Skeletal muscle satellite cell (primary cell): ENCODE results near the gene CD109.
"Not testable (repeated sequence)": the region's sequence is repeated elsewhere in the genome, so short reads cannot be mapped to it uniquely, and the experiment has no call there.

Source experiments
- H3K27me3 ChIP-seq: 2 replicates; pipeline ENCODE4 v1.7.0; 2013; ENCODE audit warnings: low read length; ENCODE audit not compliant: control insufficient read depth, insufficient read depth
- H3K36me3 ChIP-seq: 2 replicates; pipeline ENCODE4 v1.7.0; 2013; ENCODE audit warnings: mild to moderate bottlenecking, control low read depth, low read length; ENCODE audit not compliant: insufficient read depth
- H3K4me1 ChIP-seq: 2 replicates; pipeline ENCODE4 v1.7.0; 2013; ENCODE audit warnings: low read length; ENCODE audit not compliant: control insufficient read depth, insufficient read depth
- H3K4me2 ChIP-seq: 2 replicates; pipeline ENCODE4 v1.7.0; 2013; ENCODE audit warnings: mild to moderate bottlenecking, low read length
- H3K4me3 ChIP-seq: 2 replicates; pipeline ENCODE4 v1.7.0; 2013; ENCODE audit warnings: low read length
- H3K9ac ChIP-seq: 2 replicates; pipeline ENCODE4 v1.7.0; 2013; ENCODE audit warnings: mild to moderate bottlenecking, low read depth, low read length, moderate library complexity
- H3K9me3 ChIP-seq: replicated peaks from 2 replicates; pipeline ENCODE4 v1.7.0; 2013; ENCODE audit warnings: mild to moderate bottlenecking, control low read depth, low read length

The CD109 gene

DNA sequence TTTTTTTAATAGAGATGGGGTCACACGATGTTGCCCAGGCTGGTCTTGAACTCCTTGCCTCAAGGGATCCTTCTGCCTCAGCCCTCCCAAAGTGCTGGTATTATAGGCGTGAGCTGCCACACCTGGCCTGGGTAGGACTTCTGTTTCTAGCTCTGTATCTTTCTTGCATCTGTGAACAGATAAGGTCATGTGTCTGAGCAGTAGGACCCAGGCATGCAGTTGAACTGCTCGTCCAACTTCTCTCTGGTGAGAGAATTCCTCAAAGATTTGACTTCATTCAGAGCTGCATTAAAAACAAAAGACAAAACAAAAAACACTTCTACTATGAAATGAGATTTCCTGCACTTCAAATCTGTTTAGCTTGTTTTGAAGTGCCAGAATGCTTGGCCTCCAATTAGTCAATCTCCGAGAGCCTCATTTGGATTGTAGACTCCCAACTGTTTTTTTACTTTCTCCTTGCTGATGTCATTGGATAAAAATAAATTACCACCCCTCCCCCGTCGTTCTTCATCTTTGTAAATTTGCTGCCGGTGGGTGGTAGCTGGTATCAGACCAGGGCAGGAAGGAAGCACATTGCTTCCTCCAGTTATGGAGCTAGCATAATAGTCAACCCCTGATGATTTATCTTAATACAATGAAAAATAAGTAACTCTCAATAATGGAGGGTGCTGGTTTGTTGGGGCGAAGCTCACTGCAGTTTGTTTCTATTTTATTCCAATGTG lies 17.6 kb downstream of the CD109 start:
- H3K4me2 ChIP-seq, result no peak overlapping the region
- no peak overlapping the region for H3K9ac ChIP-seq
- H3K36me3 ChIP-seq, result no peaks in the 10 kb centered on the region
- H3K9me3 ChIP-seq, result no peaks in the 10 kb centered on the region
- H3K27me3 ChIP-seq, result no peaks in the 10 kb centered on the region
- H3K4me1 ChIP-seq, result peaks cover 20% of the 10 kb centered on the region
- no peak overlapping the region for H3K4me3 ChIP-seq

DNA sequence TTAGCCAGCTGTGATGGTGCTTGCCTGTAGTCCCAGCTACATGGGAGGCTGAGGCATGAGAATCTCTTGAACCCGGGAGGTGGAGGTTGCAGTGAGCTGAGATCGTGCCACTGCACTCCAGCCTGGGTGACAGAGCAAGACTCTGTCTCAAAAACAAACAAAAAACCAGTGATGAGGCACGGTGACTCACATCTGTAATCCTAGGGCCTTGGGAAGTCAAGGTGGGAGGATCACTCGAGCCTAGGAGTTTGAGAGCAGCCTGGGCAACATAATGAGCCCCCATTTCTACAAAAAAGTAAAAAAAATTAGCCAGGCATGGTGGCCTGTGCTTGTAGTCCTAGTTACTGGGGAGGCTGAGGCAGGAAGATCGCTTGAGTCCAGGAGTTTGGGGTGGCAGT lies 19.1 kb downstream of the CD109 start:
- peaks cover 20% of the 10 kb centered on the region for H3K4me1 ChIP-seq
- not testable (repeated sequence) for H3K9me3 ChIP-seq, H3K4me3 ChIP-seq, H3K36me3 ChIP-seq, H3K9ac ChIP-seq, H3K4me2 ChIP-seq, H3K27me3 ChIP-seq

DNA sequence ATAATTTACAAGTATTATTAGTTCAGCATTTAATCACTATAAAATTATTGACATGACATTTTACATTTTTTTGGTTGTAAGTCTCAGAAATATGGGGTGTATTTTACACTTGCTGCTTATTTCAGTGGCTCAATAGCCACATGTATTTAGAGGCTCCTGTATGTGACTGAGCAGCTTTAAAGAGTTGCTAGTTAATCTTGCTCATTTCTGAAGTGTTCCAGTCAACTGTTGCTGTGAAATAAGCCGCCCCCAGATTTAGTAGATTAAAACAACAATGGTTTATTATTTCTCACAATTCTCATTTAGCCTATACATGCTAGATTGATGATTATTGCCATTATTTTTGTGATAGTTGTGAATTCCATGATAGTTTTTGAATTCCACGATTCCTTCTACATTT lies 23.0 kb downstream of the CD109 start:
- H3K36me3 ChIP-seq, result no peaks in the 10 kb centered on the region
- no peak overlapping the region for H3K9ac ChIP-seq
- no peaks in the 10 kb centered on the region for H3K27me3 ChIP-seq
- no peak overlapping the region for H3K4me3 ChIP-seq
- H3K4me1 ChIP-seq, result peaks cover 30% of the 10 kb centered on the region
- no peak overlapping the region for H3K4me2 ChIP-seq
- no peaks in the 10 kb centered on the region for H3K9me3 ChIP-seq

DNA sequence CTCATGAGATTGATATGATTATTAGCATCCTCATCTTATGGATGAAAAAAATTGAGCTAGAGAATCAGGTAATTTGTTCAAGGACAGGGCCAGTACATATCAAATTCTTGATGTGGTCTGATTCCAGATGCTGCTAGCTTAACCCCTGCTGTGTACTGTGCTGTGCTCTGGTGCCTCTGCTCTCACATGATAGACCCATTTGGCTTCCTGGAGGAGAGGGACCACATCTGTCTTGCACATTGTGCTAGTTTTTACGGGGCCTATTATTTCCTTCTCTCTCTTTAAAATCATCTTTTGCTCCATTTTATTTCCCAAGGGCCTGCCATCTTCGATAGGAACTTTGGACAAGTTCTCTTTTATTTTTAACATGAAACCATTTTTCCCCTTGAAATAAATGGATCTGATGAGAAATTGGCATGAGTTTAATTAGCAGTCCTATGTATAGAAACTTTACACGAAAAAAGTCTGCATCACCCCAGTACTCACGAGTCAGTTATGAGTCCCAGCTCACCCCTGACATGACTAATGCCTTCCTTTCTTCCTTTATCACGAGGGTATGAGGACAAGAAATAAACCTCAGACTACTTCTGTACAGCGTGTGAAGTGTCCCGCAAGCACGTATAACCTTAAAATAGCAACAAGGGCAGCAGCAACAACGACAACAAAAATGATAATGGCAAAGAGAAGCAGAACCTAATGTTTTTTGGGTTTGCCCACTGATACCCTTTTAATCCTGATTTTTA lies 26.5 kb downstream of the CD109 start:
- Histone ChIP-seq H3K36me3 (peaks cover 5% of the 10 kb centered on the region), H3K9ac (peak overlapping the region; percentile 70), H3K27me3 (no peaks in the 10 kb centered on the region), H3K4me1 (peaks cover 20% of the 10 kb centered on the region), H3K9me3 (no peaks in the 10 kb centered on the region), H3K4me2 (peak overlapping the region; percentile 56), H3K4me3 (peak overlapping the region; percentile 19)

DNA sequence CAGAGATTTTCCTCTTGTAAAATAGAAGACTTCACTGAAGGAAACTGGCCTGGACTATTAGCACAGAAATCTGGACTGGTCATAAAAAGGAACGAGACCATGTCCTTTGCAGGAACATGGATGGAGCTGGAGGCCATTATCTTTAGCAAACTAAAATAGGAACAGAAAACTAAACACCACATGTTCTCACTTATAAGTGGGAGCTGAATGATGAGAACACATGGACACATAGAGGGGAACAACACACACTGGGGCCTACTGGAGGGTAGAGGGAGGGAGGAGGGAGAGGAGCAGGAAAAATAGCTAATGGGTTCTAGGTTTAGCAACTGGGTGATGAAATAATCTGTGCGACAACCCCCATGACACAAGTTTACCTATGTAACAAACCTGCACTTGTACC lies 27.5 kb downstream of the CD109 start:
- H3K9me3 ChIP-seq, H3K36me3 ChIP-seq, H3K4me3 ChIP-seq, H3K27me3 ChIP-seq, H3K4me2 ChIP-seq: not testable (repeated sequence)
- Histone ChIP-seq H3K4me1 (peaks cover 20% of the 10 kb centered on the region), H3K9ac (peak overlapping the region; percentile 64)

DNA sequence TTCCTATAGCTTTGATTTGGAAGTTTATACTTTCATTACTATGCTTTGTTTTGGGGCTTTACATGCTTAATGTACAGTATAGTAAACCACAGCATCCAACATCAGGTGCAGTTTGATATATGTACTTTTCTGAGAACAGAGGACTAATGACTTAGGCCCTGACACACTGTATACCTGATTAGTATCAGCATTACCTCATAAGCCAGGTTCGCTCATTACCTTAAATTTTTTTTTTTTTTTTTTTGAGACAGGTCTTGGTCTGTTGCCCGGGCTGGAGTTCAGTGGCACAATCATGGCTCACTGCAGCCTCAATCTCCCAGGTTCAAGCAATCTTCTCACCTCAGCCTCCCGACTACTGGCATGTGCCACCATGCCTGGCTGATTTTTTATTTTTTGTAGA lies 28.4 kb downstream of the CD109 start:
- H3K36me3 ChIP-seq, result peaks cover 5% of the 10 kb centered on the region
- no peak overlapping the region for H3K4me2 ChIP-seq
- H3K9ac ChIP-seq, result no peak overlapping the region
- H3K9me3 ChIP-seq, result no peaks in the 10 kb centered on the region
- H3K4me3 ChIP-seq, result no peak overlapping the region
- H3K27me3 ChIP-seq, result no peaks in the 10 kb centered on the region
- H3K4me1 ChIP-seq, result peaks cover 20% of the 10 kb centered on the region

DNA sequence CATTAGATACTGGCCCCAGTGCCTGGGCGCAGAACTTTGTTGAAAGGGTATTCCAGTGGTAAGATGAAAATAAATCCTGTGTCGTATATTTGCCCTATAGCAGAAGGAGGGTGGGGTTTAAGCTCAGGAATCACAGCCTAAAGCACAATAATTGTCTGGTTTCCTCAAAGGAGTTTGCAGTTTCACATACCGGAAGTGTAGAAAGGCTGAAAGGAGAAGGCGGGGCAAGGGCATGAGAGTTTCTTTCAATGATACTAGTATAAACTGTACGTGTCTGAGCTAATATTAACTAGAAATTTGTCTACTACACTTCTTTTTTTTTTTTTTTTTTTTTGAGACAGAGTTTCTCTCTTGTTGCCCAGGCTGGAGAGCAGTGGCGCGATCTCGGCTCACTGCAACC lies 29.2 kb downstream of the CD109 start:
- peaks cover 20% of the 10 kb centered on the region for H3K4me1 ChIP-seq
- H3K4me3 ChIP-seq, H3K9ac ChIP-seq, H3K4me2 ChIP-seq, H3K9me3 ChIP-seq, H3K27me3 ChIP-seq, H3K36me3 ChIP-seq: not testable (repeated sequence)

DNA sequence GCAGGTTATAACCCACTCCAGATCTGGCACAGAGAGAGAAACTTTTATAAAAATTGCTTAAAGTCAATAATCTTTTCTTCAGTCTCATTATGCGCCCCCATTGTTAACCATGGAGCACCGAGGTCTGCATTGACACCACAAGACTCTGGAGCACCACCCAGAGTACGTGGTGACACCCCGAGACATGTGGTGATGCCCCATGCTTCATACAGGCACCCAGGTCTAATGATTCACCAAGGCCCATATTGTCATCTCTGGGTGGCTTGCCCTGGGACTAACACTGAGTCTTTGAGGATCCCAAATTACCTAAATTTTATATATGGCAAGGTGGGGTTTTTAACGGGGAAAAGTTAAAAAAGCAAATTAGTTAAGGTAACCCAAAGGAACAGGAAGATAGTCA lies 31.1 kb downstream of the CD109 start:
- Histone ChIP-seq H3K4me3 (no peak overlapping the region), H3K27me3 (no peaks in the 10 kb centered on the region), H3K4me2 (no peak overlapping the region), H3K4me1 (peaks cover 16% of the 10 kb centered on the region), H3K9ac (no peak overlapping the region), H3K9me3 (no peaks in the 10 kb centered on the region), H3K36me3 (peaks cover 8% of the 10 kb centered on the region)

DNA sequence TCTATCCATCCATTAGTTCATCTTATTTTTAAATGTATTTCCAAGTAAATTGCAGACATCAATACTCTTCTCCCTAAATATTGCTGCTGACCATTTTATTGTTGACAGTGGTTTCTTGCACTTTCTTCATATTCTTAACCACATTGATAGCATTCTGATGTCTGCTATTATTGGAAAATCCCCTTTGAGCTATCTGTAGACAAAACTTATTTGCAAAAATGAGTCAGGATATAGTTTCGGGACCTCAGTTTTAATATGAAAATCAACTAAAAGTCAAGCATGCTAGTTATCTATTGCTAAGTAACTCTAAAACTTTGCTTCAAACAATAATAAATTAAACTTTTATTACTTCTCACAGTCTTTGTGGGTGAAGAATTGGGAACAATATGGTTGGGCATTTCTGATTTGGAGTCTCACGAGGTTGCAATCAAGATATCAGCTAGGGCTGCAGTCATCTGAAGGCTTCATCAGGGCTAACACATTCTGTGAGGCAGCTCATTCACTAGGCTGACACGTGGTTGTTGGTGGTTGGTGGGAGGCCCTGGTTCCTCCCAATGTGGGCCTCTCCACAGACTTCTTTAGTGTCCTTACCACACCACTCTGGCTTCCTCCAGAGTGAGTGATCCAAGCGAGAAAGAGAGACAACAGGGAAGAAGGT lies 32.7 kb downstream of the CD109 start:
- H3K27me3 ChIP-seq, result no peaks in the 10 kb centered on the region
- H3K4me2 ChIP-seq, result no peak overlapping the region
- no peak overlapping the region for H3K4me3 ChIP-seq
- H3K9me3 ChIP-seq, result no peaks in the 10 kb centered on the region
- H3K4me1 ChIP-seq, result peaks cover 1% of the 10 kb centered on the region
- peaks cover 8% of the 10 kb centered on the region for H3K36me3 ChIP-seq
- H3K9ac ChIP-seq, result no peak overlapping the region

DNA sequence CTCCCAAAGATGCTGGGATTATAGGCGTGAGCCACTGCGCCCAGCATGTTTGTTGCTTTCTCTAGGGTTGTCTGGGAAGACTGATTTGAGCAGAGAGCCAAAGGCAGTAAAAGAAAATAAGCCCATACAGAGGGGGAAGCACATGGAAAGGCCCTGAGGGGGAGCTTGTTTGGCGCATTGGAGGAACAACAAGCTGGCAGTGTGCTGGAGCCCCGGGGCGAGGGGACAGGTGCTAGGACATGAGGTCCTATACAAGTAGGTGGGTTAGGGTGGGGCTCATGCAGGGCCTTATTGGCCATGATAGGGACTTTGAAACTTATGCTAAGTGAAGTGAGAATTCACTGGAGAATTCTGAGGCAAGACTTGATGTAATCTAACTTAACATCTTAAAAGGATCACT lies 35.3 kb downstream of the CD109 start:
- Histone ChIP-seq H3K4me1 (no peaks in the 10 kb centered on the region), H3K36me3 (peaks cover 13% of the 10 kb centered on the region), H3K27me3 (no peaks in the 10 kb centered on the region), H3K4me3 (no peak overlapping the region), H3K9ac (no peak overlapping the region), H3K9me3 (no peaks in the 10 kb centered on the region), H3K4me2 (no peak overlapping the region)

DNA sequence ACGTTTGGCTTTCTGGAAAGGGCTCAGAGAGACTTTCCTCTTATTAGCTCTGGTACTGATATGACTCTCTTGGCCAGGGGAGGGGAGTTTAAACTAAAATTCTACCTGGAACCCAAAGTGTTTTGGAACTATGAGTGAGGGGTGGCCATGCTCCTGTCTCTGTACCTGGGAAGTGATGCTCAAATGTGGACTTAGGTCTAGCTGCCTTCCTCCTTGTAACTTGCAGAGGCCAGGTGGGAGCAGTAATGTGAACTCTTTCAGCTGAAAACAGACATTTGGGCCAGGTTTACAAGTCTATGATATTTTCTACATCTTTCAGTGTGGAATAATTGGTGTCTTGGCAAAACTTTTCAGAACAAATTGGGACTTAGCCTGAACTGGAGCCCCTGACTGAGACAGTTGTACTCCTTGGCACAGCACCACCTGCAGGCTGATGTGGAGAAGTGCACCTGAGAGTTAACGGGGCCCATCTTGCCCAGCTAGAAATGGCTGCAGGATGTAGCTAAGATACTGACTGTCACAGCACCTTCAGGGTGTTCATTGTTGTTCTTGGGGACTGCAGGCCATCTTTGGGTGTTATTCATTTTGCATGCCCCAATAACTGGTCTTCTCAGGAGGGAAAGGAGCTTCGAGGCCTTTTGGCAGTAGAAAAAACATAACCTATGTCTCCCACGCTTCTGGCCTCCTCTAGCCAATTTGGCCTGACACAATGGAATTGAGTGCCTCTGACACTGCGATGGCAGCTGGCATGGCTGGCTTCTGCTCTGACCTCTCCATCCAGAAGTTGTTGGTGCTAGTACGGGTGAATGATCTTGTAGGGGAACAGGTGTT lies 37.1 kb downstream of the CD109 start:
- H3K36me3 ChIP-seq, result peaks cover 8% of the 10 kb centered on the region
- H3K4me2 ChIP-seq, result no peak overlapping the region
- H3K4me3 ChIP-seq, result no peak overlapping the region
- no peaks in the 10 kb centered on the region for H3K9me3 ChIP-seq
- no peak overlapping the region for H3K9ac ChIP-seq
- no peaks in the 10 kb centered on the region for H3K27me3 ChIP-seq
- H3K4me1 ChIP-seq, result no peaks in the 10 kb centered on the region
